Ovary (tissue), 9 donors: ENCODE data around the gene CFAP45. TPM values are rescaled to one million over a fixed set of nuclear protein-coding genes. Genes with fewer than 3 reads are reported as not detected.

ENCODE experiments used
- DNase-seq, 5 donors: peaks; one replicate each; pipeline ENCODE4 v3.0.0-alpha.2; 2019 to 2020
- H3K27ac ChIP-seq, 2 donors: fragments of 200-600 bp; one replicate each; pipeline versions ENCODE4 v1.5.1 to v1.8.0; 2019 to 2022
- H3K27me3 ChIP-seq: fragments of 200-600 bp; one replicate; pipeline ENCODE4 v1.8.0; 2022
- H3K36me3 ChIP-seq: fragments of 200-600 bp; sonication (generic); one replicate; pipeline ENCODE4 v1.5.1; 2019
- H3K4me1 ChIP-seq: one replicate; pipeline ENCODE4 v1.8.1; 2013; ENCODE audit warnings: mild to moderate bottlenecking, moderate library complexity; ENCODE audit not compliant: insufficient read depth
- H3K4me3 ChIP-seq: fragments of 200-600 bp; sonication (generic); one replicate; pipeline ENCODE4 v1.5.1; 2017
- H3K9me3 ChIP-seq, 2 donors: fragments of 200-600 bp in 1 of 2; sonication (generic) in 1 of 2; one replicate each; pipeline versions ENCODE4 v1.5.1 to v1.8.1; 2013 to 2019; ENCODE audit warnings: mild to moderate bottlenecking in 1 of 2, moderate library complexity in 1 of 2
- EP300 ChIP-seq: sonication (generic); formaldehyde crosslinking; IDR thresholded peaks from one replicate; pipeline ENCODE4 v1.6.1; 2017; ENCODE audit warnings: antibody characterized with exemption
- POLR2A ChIP-seq: fragments of 450-650 bp; IDR thresholded peaks from one replicate; pipeline ENCODE4 v1.6.1; 2017; ENCODE audit warnings: antibody characterized with exemption, mild to moderate bottlenecking, moderate library complexity
- WGBS, 3 donors: extraction: QIAGEN DNeasy Blood & Tissue Kit in 1 of 3; methylation state at CpG; one replicate each; pipeline versions ENCODE4 v1.1.5 to v1.1.7; 2013 to 2017; 5-methylcytosine and 5-hydroxymethylcytosine counted together
- intact Hi-C, 4 donors: fragments of 100-400 bp; cut with DNase I; formaldehyde crosslinking; loops; one replicate each; pipeline versions ENCODE4 v1.11.0 to v1.15.1; 2022 to 2023
- polyA plus RNA-seq, 2 donors: library from polyadenylated mRNA; stranded (reverse); fragments of 200-250 nt in 1 of 2; fragments of 350-450 nt in 1 of 2; fragmentation: Illumina TruSeq in 1 of 2; extraction: RNeasy Lipid Tissue Mini Kit (QIAGEN cat#74804) in 1 of 2; gene quantifications; one replicate each; pipeline ENCODE4 v1.2.3, GENCODE V29; 2013 to 2014
- total RNA-seq, 7 donors: library from RNA; depleted of rRNA in 2 of 7; stranded (reverse); fragments of >200 nt in 2 of 7; fragmentation: NEBNext Ultra II Directional in 3 of 7; extraction: Animal tissue kit (Norgen Biotek cat#: 25700) in 3 of 7; gene quantifications; one replicate each; pipeline versions ENCODE4 v1.1.0 to v1.2.4, GENCODE V29; 2016 to 2023
- TF ChIP-seq, protein P1 (sequence below), 3 donors: fragments of 450-650 bp in 2 of 3; fragments of 200-600 bp in 1 of 3; IDR thresholded peaks; one replicate each; pipeline versions ENCODE4 v1.5.1 to v1.8.0; 2016 to 2022; ENCODE audit warnings: antibody characterized with exemption in 3 of 3, mild to moderate bottlenecking in 1 of 3
- donor health status: DM: no; HTN: no; CAD: no; lungs with moderate emphysema.
- donor health status: DM: no; HTN: no; CAD: no.
- donor health status: Bipolar disorder and iron deficiency.
- donor health status: DM: yes; HTN: yes; CAD: no.
- donor health status: DM: no; HTN: no; CAD: no.
- donor health status: DM: yes; HTN: yes; CAD: no.

The CFAP45 gene
- total and polyA plus RNA-seq, 9 donors = 0.30 to 16.7 (median 1.4) TPM

GRCh38 chr1:159931795-159932173 is 31.8 kb upstream of the CFAP45 start:
- Histone ChIP-seq H3K36me3 (no peaks in the 10 kb centered on the region), H3K4me1 (no peaks in the 10 kb centered on the region), H3K27ac (no peak overlapping the region), H3K9me3 (no peaks in the 10 kb centered on the region), H3K27me3 (no peaks in the 10 kb centered on the region), H3K4me3 (no peak overlapping the region)
- TF ChIP-seq POLR2A (no peak), EP300 (no peak)
- TF ChIP-seq, protein P1, sequence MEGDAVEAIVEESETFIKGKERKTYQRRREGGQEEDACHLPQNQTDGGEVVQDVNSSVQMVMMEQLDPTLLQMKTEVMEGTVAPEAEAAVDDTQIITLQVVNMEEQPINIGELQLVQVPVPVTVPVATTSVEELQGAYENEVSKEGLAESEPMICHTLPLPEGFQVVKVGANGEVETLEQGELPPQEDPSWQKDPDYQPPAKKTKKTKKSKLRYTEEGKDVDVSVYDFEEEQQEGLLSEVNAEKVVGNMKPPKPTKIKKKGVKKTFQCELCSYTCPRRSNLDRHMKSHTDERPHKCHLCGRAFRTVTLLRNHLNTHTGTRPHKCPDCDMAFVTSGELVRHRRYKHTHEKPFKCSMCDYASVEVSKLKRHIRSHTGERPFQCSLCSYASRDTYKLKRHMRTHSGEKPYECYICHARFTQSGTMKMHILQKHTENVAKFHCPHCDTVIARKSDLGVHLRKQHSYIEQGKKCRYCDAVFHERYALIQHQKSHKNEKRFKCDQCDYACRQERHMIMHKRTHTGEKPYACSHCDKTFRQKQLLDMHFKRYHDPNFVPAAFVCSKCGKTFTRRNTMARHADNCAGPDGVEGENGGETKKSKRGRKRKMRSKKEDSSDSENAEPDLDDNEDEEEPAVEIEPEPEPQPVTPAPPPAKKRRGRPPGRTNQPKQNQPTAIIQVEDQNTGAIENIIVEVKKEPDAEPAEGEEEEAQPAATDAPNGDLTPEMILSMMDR (IDR thresholded peaks at IDR 0.05) = no peak
- 94 to 97% (median 95%) methylated on average over 3 of the region's 3 CpGs for WGBS, 3 donors
- no peak for DNase-seq
- intact Hi-C loops = no loop called here

DNA sequence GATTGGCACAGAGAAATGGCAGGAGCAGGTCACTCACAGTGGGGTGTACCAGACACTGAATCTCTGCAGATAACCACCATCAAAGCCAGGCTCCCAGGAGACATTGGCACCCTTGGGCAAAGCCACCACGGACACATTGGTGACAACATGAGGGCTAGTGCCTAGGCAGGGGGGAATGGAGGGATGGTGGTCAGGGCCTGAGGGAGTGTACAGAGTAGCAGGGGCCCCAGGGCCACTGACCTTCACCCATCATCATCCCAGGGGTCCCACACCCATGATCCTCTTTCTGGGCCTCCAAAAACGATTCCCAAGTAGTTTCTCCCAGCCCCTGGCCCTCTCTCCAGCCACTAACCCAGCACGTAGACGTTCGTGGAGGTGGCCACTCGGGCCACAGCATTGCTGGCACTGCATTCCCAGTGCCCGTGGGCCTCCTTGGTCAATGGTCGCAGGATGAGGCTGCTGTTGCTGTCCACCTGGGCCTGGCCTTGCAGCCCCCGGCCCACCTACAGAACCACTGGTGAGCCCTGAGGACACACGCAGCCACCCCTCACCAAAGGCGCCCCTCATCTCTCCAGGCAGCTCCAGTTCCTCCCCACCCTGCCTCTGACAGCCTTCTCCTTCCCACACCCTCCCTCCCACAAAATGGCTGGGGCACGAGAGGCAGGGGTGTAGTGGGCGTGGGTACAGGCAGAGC is 31.3 kb upstream of the CFAP45 start:
- TF ChIP-seq POLR2A (no peak), EP300 (no peak)
- TF ChIP-seq, protein P1 (IDR thresholded peaks at IDR 0.05) = no peak
- no peak for DNase-seq
- intact Hi-C loops = no loop called here
- H3K27ac ChIP-seq = no peak overlapping the region
- H3K27me3 ChIP-seq = no peaks in the 10 kb centered on the region
- H3K36me3 ChIP-seq = no peaks in the 10 kb centered on the region
- H3K4me1 ChIP-seq = no peaks in the 10 kb centered on the region
- WGBS, 3 donors = 85 to 88% (median 86%) methylated on average over 13 of the region's 13 CpGs
- no peak overlapping the region for H3K4me3 ChIP-seq
- H3K9me3 ChIP-seq = no peaks in the 10 kb centered on the region

- intact Hi-C loops = no loop called here
- DNase-seq = no peak
Measured at GRCh38 chr1:159930634-159931033, 30.7 kb upstream of the CFAP45 start.

DNA sequence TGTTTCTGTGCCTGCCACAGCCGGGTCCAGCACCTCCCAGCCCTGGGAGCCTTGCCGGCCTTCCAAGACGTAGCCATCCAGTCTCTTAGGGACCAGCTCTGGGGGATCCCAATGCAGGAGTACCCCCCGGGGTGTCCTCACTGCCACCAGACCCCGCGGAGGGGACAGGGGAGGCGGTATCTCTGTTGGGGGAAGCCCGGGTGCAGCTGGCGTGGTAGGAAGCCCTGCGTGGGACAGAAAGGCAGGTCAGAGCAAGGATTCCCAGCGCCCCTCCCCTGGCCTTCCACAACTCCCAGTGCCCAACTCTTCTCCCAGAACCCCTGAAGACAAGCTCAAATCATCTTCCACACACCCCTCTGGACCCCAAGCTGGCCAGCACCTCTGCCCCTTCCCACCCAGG is 30.3 kb upstream of the CFAP45 start:
- Histone ChIP-seq H3K36me3 (no peaks in the 10 kb centered on the region), H3K9me3 (no peaks in the 10 kb centered on the region), H3K4me1 (no peaks in the 10 kb centered on the region), H3K27ac (no peak overlapping the region), H3K27me3 (no peaks in the 10 kb centered on the region), H3K4me3 (no peak overlapping the region)
- DNase-seq = no peak
- WGBS, 3 donors = 92 to 94% (median 94%) methylated on average over 11 of the region's 11 CpGs
- TF ChIP-seq, protein P1 (IDR thresholded peaks at IDR 0.05) = no peak
- no peak for TF ChIP-seq POLR2A
- no peak for TF ChIP-seq EP300
- intact Hi-C loops = no loop called here

More at GRCh38 chr1:159930634-159931033, 30.7 kb upstream of the CFAP45 start:
- WGBS, 3 donors = 88 to 95% (median 90%) methylated on average over 8 of the region's 8 CpGs
- Histone ChIP-seq H3K4me3 (no peak overlapping the region), H3K36me3 (no peaks in the 10 kb centered on the region), H3K27me3 (no peaks in the 10 kb centered on the region), H3K27ac (no peak overlapping the region), H3K4me1 (no peaks in the 10 kb centered on the region), H3K9me3 (no peaks in the 10 kb centered on the region)
- TF ChIP-seq, protein P1 (IDR thresholded peaks at IDR 0.05) = no peak
- no peak for TF ChIP-seq POLR2A
- no peak for TF ChIP-seq EP300
